Kidney (tissue), 14 donors: Measurements from ENCODE around the gene PCBD2. TPM values are rescaled to one million over a fixed set of nuclear protein-coding genes. Genes with fewer than 3 reads are reported as not detected.

ENCODE experiments used
- DNase-seq, 5 donors: peaks; one replicate each; pipeline ENCODE4 v3.0.0-alpha.2; 2013 to 2020
- FAIRE-seq: peaks from 2 replicates; lab custom pipeline; 2012; peaks lifted over from hg19 to GRCh38; lab: Jason Lieb, UNC
- H3K27ac ChIP-seq, 2 donors: one replicate each; pipeline ENCODE4 v1.7.0; 2013; ENCODE audit warnings: low read depth in 2 of 2, low read length in 2 of 2, inconsistent platforms in 1 of 2
- H3K27me3 ChIP-seq: one replicate; pipeline ENCODE4 v1.7.1; 2013; ENCODE audit warnings: low read length, inconsistent platforms; ENCODE audit not compliant: control insufficient read depth, insufficient read depth
- H3K36me3 ChIP-seq, 3 donors: one replicate each; pipeline versions ENCODE4 v1.7.0 to v1.7.1; 2013; ENCODE audit warnings: low read length in 3 of 3, control low read depth in 1 of 3, inconsistent platforms in 1 of 3; ENCODE audit not compliant: insufficient read depth in 3 of 3, control insufficient read depth in 2 of 3
- H3K4me1 ChIP-seq, 3 donors: one replicate each; pipeline versions ENCODE4 v1.7.0 to v1.7.1; 2013; ENCODE audit warnings: low read length in 3 of 3, inconsistent platforms in 1 of 3, low read depth in 1 of 3; ENCODE audit not compliant: control insufficient read depth in 2 of 3, insufficient read depth in 2 of 3
- H3K4me3 ChIP-seq, 3 donors: one replicate each; pipeline versions ENCODE4 v1.7.0 to v1.8.1; 2013; ENCODE audit warnings: low read length in 3 of 3, control low read depth in 1 of 3, inconsistent platforms in 1 of 3
- H3K9ac ChIP-seq, 3 donors: one replicate each; pipeline versions ENCODE4 v1.7.0 to v1.7.1; 2013; ENCODE audit warnings: low read length in 3 of 3, control low read depth in 1 of 3, inconsistent platforms in 1 of 3
- H3K9me3 ChIP-seq, 3 donors: one replicate each; pipeline versions ENCODE4 v1.7.0 to v1.7.1; 2013; ENCODE audit warnings: low read length in 3 of 3, control low read depth in 1 of 3, inconsistent platforms in 1 of 3; ENCODE audit not compliant: control insufficient read depth in 2 of 3, insufficient read depth in 1 of 3
- intact Hi-C: fragments of 100-400 bp; cut with DNase I; formaldehyde crosslinking; loops from one replicate; pipeline ENCODE4 v1.11.1; 2022
- polyA plus RNA-seq: library from polyadenylated mRNA; stranded (reverse); fragments of 350-450 nt; fragmentation: Illumina TruSeq; extraction: RNeasy Lipid Tissue Mini Kit (QIAGEN cat#74804); gene quantifications from one replicate; pipeline ENCODE4 v1.2.3, GENCODE V29; 2014; ENCODE audit warnings: low read depth, low replicate concordance; ENCODE audit not compliant: insufficient read depth
- total RNA-seq: library from RNA; stranded (reverse); fragmentation: NEBNext Ultra II Directional; extraction: Animal tissue kit (Norgen Biotek cat#: 25700); gene quantifications from one replicate; pipeline ENCODE4 v1.2.1, GENCODE V29; 2021
- TF ChIP-seq, protein P1 (sequence below): IDR thresholded peaks from 3 replicates; pipeline ENCODE4 v1.5.1; 2012; ENCODE audit warnings: mild to moderate bottlenecking, moderate library complexity, borderline replicate concordance; ENCODE audit not compliant: insufficient read depth; ENCODE audit errors: extremely low read depth
- donor health status: control.
- donor health status: control.
- donor health status: control.
- donor health status: control.
- donor health status: control.
- donor health status: DM: yes; HTN: yes; CAD: no.
- donor health status: Normal renal cell carcinoma (clear cell type).

Gene PCBD2
- total and polyA plus RNA-seq, 2 donors from 2014 or later = 8.4 to 19.2 TPM

DNA sequence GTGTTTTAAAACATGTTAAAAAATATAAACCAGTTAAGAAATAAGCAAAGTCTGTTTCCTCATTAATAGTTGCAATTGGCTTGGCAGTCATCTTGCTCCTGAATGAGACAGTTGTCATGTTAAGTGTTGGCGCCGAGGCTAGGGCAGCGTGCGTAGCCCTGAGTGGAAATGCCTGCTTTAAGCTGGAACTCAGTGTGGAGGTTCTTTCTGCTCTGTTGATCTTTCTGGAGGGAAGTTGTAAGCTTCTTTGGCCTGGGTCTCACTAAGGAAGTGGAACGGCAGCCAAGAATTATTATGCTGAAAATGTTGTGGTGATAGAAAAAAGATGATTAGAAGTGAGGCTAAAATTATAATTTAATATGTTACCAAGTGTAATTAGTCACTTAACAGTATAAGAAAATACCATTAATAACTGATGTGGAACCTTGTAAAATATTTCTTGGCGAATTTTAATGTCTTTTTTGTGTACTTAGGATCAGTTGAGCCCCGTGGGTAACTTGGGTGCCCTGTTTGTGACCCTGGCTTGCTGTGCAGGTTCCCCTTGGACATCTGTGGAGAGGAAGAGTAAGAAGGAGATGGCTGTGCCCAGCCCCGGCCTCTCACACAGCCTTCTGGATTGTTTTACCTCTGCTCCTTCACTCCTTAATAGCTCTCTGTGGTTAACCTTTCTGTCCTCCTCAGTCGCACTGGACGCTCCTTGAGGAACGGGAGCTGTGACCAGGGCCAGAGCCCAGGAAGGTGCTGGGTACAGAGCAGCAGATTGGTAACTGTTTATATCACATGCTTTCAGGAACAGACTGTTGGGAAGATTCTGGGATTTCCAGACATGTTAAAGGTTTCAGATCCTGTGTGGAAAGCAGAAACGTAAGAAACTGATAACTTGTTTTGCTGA is 31.0 kb downstream of the PCBD2 start:
- Histone ChIP-seq H3K27me3 (no peaks in the 10 kb centered on the region), H3K4me3 (peak overlapping the region in 1 of 3 donors; percentile 13), H3K27ac (peak overlapping the region; percentile 2 to 8), H3K4me1 (peaks cover 0 to 7% (median 2%) of the 10 kb centered on the region in 3 donors), H3K36me3 (no peaks in the 10 kb centered on the region), H3K9me3 (no peaks in the 10 kb centered on the region), H3K9ac (no peak overlapping the region)
- intact Hi-C loops = no loop called here
- FAIRE-seq (no peak), DNase-seq (peak in 4 of 5 donors; percentile 13 to 27 (median 20))
- TF ChIP-seq, protein P1, sequence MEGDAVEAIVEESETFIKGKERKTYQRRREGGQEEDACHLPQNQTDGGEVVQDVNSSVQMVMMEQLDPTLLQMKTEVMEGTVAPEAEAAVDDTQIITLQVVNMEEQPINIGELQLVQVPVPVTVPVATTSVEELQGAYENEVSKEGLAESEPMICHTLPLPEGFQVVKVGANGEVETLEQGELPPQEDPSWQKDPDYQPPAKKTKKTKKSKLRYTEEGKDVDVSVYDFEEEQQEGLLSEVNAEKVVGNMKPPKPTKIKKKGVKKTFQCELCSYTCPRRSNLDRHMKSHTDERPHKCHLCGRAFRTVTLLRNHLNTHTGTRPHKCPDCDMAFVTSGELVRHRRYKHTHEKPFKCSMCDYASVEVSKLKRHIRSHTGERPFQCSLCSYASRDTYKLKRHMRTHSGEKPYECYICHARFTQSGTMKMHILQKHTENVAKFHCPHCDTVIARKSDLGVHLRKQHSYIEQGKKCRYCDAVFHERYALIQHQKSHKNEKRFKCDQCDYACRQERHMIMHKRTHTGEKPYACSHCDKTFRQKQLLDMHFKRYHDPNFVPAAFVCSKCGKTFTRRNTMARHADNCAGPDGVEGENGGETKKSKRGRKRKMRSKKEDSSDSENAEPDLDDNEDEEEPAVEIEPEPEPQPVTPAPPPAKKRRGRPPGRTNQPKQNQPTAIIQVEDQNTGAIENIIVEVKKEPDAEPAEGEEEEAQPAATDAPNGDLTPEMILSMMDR = no peak

DNA sequence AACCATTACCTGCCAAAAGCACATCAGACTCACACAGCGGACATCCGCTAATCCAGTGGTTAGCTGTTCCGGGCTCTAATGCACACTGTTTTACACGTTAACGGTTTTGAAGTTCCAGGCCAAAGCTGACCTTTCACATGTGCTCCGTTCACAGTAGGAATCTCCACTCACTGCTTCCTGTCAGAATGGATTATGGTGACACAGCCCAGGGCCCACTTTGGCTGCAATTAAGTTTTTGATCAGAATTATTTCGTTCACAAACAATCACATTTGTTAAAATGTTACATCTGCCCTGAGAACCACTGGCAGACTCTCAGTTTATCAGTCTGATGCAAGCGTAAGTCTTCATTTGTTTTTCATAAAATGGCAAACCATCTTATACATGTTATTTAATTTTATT is 32.6 kb downstream of the PCBD2 start:
- no peak overlapping the region for H3K9ac ChIP-seq
- H3K4me1 ChIP-seq = peaks cover 0 to 7% (median 2%) of the 10 kb centered on the region in 3 donors
- TF ChIP-seq, protein P1 = no peak
- no peak overlapping the region for H3K4me3 ChIP-seq
- FAIRE-seq (no peak), DNase-seq (no peak)
- H3K27me3 ChIP-seq = no peaks in the 10 kb centered on the region
- no peak overlapping the region for H3K27ac ChIP-seq
- no peaks in the 10 kb centered on the region for H3K36me3 ChIP-seq
- no peaks in the 10 kb centered on the region for H3K9me3 ChIP-seq
- intact Hi-C loops = no loop called here

DNA sequence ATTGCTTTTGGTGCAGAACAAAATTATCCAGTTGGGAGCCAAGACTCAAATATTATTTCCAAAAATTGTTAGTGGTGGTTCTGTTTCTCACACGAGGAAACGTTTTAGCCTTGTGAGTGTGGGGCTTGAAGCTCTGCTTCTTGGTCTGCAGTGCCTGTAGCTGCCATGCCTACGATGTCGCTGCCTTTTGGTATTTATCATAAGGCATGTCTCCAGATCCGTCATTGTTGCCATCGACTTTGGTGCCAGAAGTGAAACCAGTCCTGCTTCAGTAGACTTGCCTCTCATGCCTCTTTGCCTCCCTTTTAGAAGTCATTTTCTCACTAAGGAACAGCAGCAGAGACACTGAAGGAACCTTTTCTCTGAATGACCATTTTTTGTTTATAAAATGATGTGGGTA is 33.1 kb downstream of the PCBD2 start:
- Histone ChIP-seq H3K9ac (no peak overlapping the region), H3K4me1 (peaks cover 0 to 7% (median 2%) of the 10 kb centered on the region in 3 donors), H3K36me3 (no peaks in the 10 kb centered on the region), H3K27me3 (no peaks in the 10 kb centered on the region), H3K4me3 (no peak overlapping the region), H3K27ac (peak overlapping the region; percentile 9 to 35), H3K9me3 (no peaks in the 10 kb centered on the region)
- TF ChIP-seq, protein P1 = no peak
- no peak for FAIRE-seq
- DNase-seq = no peak
- intact Hi-C loops = no loop called here
